ENCODE results near the gene ATP6V0D1. TPM values are rescaled to one million over a fixed set of nuclear protein-coding genes. Genes with fewer than 3 reads are reported as not detected.

Gene ATP6V0D1
- total RNA-seq, 1 experiment from 2014 or later: 76.6 TPM

- H3F3A ChIP-seq (ENCODE audit: low read length, unreplicated experiment): no peaks in the 10 kb centered on the region
- peak overlapping the region; percentile 71 for H2AFZ ChIP-seq (ENCODE audit: low read length)
- H3K79me2 ChIP-seq (ENCODE audit: low read length): peaks cover 42% of the 10 kb centered on the region
- no peak for TF ChIP-seq EZH2 (IDR thresholded peaks at IDR 0.05; ENCODE audit: low read length, unreplicated experiment)
- no peak for TF ChIP-seq CTCF (conservative IDR thresholded peaks at IDR 0.05; ENCODE audit: low read depth, low read length)
- no peak for TF ChIP-seq EZH2phosphoT487 (IDR thresholded peaks at IDR 0.05; ENCODE audit: borderline replicate concordance, low read length)
- peak overlapping the region; percentile 80 for H3K4me3 ChIP-seq (ENCODE audit: low read length)
- ATAC-seq (peak; percentile 32), DNase-seq (no peak)
- H3K27ac ChIP-seq (ENCODE audit: low read length): peak overlapping the region; percentile 3
- no peaks in the 10 kb centered on the region for H3K27me3 ChIP-seq (ENCODE audit: low read length)
- peak overlapping the region; percentile 96 for H3K4me2 ChIP-seq (ENCODE audit: low read length)
- no peaks in the 10 kb centered on the region for H3K9me2 ChIP-seq (replicated peaks; ENCODE audit: low read length)
- ChIA-PET CTCF (interaction anchor here (1.4 kb wide), 1 partner anchor 8 kb away, joined by 3 read pairs; no protein-coding TSS in a partner anchor), POLR2A (ENCODE audit: unreplicated experiment) (no interaction called here)
- no peaks in the 10 kb centered on the region; the same call in 1 of the 2 replicates for H3K4me1 ChIP-seq (ENCODE audit: insufficient read depth, low read length)
- H3K9ac ChIP-seq (ENCODE audit: low read length): peak overlapping the region; percentile 84
- TSS peak; percentile 90 for BruUV-seq (replicated peaks)
- H4K20me1 ChIP-seq (ENCODE audit: low read length): peaks cover 6% of the 10 kb centered on the region; the same call in 1 of the 2 replicates
- H3K9me3 ChIP-seq (ENCODE audit: low read length): no peaks in the 10 kb centered on the region
- H3K36me3 ChIP-seq (ENCODE audit: low read depth, low read length): no peaks in the 10 kb centered on the region
- intact Hi-C loops (cut with micrococcal nuclease): no loop called here
Measured at GRCh38 chr16:67529582-67530012, 48.6 kb upstream of the ATP6V0D1 start.

- ATAC-seq (peak; percentile 47), DNase-seq (peak; percentile 33)
- peak overlapping the region; percentile 71 for H2AFZ ChIP-seq (ENCODE audit: low read length)
- H3K4me2 ChIP-seq (ENCODE audit: low read length): peak overlapping the region; percentile 96
- peak overlapping the region; percentile 80 for H3K4me3 ChIP-seq (ENCODE audit: low read length)
- H3F3A ChIP-seq (ENCODE audit: low read length, unreplicated experiment): no peaks in the 10 kb centered on the region
- H3K9ac ChIP-seq (ENCODE audit: low read length): peak overlapping the region; percentile 84
- H3K9me2 ChIP-seq (replicated peaks; ENCODE audit: low read length): no peaks in the 10 kb centered on the region
- POLR2A ChIA-PET (ENCODE audit: unreplicated experiment): no interaction called here
- TF ChIP-seq CTCF (conservative IDR thresholded peaks at IDR 0.05; ENCODE audit: low read depth, low read length) (no peak), EZH2 (IDR thresholded peaks at IDR 0.05; ENCODE audit: low read length, unreplicated experiment) (no peak), EZH2phosphoT487 (IDR thresholded peaks at IDR 0.05; ENCODE audit: borderline replicate concordance, low read length) (no peak)
- H3K4me1 ChIP-seq (ENCODE audit: insufficient read depth, low read length): no peaks in the 10 kb centered on the region; the same call in 1 of the 2 replicates
- H3K9me3 ChIP-seq (ENCODE audit: low read length): no peaks in the 10 kb centered on the region
- H3K27ac ChIP-seq (ENCODE audit: low read length): peak overlapping the region; percentile 3
- CTCF ChIA-PET: interaction anchor here (1.4 kb wide), 1 partner anchor 8 kb away, joined by 3 read pairs; no protein-coding TSS in a partner anchor
- H3K79me2 ChIP-seq (ENCODE audit: low read length): peaks cover 42% of the 10 kb centered on the region
- no peaks in the 10 kb centered on the region for H3K27me3 ChIP-seq (ENCODE audit: low read length)
- BruUV-seq (replicated peaks): no TSS peak
- intact Hi-C loops (cut with micrococcal nuclease): no loop called here
- H3K36me3 ChIP-seq (ENCODE audit: low read depth, low read length): no peaks in the 10 kb centered on the region
- peaks cover 6% of the 10 kb centered on the region; the same call in 1 of the 2 replicates for H4K20me1 ChIP-seq (ENCODE audit: low read length)
Measured at GRCh38 chr16:67528870-67529581, 48.1 kb upstream of the ATP6V0D1 start.

Measured in PC-3 (cell line).